ENCODE results near the gene UGDH. TPM values are rescaled to one million over a fixed set of nuclear protein-coding genes. Genes with fewer than 3 reads are reported as not detected.

UGDH gene
- total and polyA plus RNA-seq, 9 of the 15 experiments (the other 6 are each of a cell fraction or from before 2014, with no cell fraction given): 5.5 to 21.7 (median 16.2) TPM

DNA sequence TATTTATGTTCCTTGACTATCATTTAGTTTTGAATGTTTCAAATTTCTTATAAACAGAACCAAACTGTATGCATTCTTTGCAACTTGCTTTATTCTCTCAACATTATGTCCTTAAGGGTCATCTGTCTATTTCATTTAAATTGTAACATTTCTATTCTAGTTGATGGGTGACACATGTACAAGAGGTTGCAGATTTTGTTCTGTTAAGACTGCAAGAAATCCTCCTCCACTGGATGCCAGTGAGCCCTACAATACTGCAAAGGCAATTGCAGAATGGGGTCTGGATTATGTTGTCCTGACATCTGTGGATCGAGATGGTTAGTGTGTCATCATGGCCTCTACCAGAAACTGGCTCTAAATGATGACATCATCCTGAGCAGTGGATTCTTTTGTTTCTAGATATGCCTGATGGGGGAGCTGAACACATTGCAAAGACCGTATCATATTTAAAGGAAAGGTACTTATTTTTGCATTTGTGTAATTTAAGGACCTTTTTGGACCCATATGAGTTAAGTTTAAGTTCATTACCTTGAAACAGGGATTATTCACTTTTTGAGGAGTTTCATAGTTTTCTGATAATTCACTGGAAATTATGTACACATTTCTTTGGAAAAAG is 62.2 kb downstream of the UGDH start (continued):
- TF ChIP-seq ZNF316 (IDR thresholded peaks at IDR 0.05) (0 out of 2 replicates have a peak, but pooled peaks have one; percentile 7), SMARCE1 (IDR thresholded peaks at IDR 0.05) (no peak), NR4A1 (CRISPR knock-in tag; IDR thresholded peaks at IDR 0.05) (no peak), NR4A1 (tag; IDR thresholded peaks at IDR 0.05) (0 out of 2 replicates have a peak, but pooled peaks have one; percentile 42), ZNF174 (CRISPR knock-in tag; IDR thresholded peaks at IDR 0.05) (no peak), GATA2 (CRISPR knock-in tag; IDR thresholded peaks at IDR 0.05) (no peak), ZNF134 (CRISPR knock-in tag; conservative IDR thresholded peaks at IDR 0.05) (no peak), CC2D1A (IDR thresholded peaks at IDR 0.05) (no peak), ZNF354B (CRISPR knock-in tag; IDR thresholded peaks at IDR 0.05) (no peak), OTX1 (CRISPR knock-in tag; IDR thresholded peaks at IDR 0.05) (no peak), XRCC5 (IDR thresholded peaks at IDR 0.05; ENCODE audit: low read depth, low read length) (no peak), HNRNPH1 (optimal IDR thresholded peaks at IDR 0.05; ENCODE audit: low read depth, low read length) (no peak), PHTF2 (CRISPR knock-in tag; IDR thresholded peaks at IDR 0.05) (no peak), CBFA2T2 (conservative IDR thresholded peaks at IDR 0.05) (no peak), NFRKB (IDR thresholded peaks at IDR 0.05; ENCODE audit: low read depth) (0 out of 2 replicates have a peak, but pooled peaks have one; percentile 72), NCOA2 (IDR thresholded peaks at IDR 0.05; ENCODE audit: partially characterized antibody in 2 of 2) (no peak)
- TF ChIP-seq, protein P1, sequence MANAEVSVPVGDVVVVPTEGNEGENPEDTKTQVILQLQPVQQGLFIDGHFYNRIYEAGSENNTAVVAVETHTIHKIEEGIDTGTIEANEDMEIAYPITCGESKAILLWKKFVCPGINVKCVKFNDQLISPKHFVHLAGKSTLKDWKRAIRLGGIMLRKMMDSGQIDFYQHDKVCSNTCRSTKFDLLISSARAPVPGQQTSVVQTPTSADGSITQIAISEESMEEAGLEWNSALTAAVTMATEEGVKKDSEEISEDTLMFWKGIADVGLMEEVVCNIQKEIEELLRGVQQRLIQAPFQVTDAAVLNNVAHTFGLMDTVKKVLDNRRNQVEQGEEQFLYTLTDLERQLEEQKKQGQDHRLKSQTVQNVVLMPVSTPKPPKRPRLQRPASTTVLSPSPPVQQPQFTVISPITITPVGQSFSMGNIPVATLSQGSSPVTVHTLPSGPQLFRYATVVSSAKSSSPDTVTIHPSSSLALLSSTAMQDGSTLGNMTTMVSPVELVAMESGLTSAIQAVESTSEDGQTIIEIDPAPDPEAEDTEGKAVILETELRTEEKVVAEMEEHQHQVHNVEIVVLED (CRISPR knock-in tag; IDR thresholded peaks at IDR 0.05): peak; percentile 29; the same call in 1 of the 2 replicates
- TF ChIP-seq, protein P2, sequence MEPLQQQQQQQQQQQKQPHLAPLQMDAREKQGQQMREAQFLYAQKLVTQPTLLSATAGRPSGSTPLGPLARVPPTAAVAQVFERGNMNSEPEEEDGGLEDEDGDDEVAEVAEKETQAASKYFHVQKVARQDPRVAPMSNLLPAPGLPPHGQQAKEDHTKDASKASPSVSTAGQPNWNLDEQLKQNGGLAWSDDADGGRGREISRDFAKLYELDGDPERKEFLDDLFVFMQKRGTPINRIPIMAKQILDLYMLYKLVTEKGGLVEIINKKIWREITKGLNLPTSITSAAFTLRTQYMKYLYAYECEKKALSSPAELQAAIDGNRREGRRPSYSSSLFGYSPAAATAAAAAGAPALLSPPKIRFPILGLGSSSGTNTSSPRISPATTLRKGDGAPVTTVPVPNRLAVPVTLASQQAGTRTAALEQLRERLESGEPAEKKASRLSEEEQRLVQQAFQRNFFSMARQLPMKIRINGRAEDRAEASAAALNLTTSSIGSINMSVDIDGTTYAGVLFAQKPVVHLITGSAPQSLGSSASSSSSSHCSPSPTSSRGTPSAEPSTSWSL (CRISPR knock-in tag; IDR thresholded peaks at IDR 0.05; ENCODE audit: borderline replicate concordance): no peak
- TF ChIP-seq, protein P3, sequence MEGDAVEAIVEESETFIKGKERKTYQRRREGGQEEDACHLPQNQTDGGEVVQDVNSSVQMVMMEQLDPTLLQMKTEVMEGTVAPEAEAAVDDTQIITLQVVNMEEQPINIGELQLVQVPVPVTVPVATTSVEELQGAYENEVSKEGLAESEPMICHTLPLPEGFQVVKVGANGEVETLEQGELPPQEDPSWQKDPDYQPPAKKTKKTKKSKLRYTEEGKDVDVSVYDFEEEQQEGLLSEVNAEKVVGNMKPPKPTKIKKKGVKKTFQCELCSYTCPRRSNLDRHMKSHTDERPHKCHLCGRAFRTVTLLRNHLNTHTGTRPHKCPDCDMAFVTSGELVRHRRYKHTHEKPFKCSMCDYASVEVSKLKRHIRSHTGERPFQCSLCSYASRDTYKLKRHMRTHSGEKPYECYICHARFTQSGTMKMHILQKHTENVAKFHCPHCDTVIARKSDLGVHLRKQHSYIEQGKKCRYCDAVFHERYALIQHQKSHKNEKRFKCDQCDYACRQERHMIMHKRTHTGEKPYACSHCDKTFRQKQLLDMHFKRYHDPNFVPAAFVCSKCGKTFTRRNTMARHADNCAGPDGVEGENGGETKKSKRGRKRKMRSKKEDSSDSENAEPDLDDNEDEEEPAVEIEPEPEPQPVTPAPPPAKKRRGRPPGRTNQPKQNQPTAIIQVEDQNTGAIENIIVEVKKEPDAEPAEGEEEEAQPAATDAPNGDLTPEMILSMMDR (IDR thresholded peaks at IDR 0.05 in 2 of 3, conservative IDR thresholded peaks at IDR 0.05 in 1 of 3; ENCODE audit: insufficient read depth in 2 of 3, low read depth in 1 of 3, low read length in 3 of 3): peak in 2 of 3 experiments; percentile 46 to 55; a peak in 2 of 6 replicates
- TF ChIP-seq, protein P4, sequence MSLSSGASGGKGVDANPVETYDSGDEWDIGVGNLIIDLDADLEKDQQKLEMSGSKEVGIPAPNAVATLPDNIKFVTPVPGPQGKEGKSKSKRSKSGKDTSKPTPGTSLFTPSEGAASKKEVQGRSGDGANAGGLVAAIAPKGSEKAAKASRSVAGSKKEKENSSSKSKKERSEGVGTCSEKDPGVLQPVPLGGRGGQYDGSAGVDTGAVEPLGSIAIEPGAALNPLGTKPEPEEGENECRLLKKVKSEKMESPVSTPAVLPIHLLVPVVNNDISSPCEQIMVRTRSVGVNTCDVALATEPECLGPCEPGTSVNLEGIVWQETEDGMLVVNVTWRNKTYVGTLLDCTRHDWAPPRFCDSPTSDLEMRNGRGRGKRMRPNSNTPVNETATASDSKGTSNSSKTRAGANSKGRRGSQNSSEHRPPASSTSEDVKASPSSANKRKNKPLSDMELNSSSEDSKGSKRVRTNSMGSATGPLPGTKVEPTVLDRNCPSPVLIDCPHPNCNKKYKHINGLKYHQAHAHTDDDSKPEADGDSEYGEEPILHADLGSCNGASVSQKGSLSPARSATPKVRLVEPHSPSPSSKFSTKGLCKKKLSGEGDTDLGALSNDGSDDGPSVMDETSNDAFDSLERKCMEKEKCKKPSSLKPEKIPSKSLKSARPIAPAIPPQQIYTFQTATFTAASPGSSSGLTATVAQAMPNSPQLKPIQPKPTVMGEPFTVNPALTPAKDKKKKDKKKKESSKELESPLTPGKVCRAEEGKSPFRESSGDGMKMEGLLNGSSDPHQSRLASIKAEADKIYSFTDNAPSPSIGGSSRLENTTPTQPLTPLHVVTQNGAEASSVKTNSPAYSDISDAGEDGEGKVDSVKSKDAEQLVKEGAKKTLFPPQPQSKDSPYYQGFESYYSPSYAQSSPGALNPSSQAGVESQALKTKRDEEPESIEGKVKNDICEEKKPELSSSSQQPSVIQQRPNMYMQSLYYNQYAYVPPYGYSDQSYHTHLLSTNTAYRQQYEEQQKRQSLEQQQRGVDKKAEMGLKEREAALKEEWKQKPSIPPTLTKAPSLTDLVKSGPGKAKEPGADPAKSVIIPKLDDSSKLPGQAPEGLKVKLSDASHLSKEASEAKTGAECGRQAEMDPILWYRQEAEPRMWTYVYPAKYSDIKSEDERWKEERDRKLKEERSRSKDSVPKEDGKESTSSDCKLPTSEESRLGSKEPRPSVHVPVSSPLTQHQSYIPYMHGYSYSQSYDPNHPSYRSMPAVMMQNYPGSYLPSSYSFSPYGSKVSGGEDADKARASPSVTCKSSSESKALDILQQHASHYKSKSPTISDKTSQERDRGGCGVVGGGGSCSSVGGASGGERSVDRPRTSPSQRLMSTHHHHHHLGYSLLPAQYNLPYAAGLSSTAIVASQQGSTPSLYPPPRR (CRISPR knock-in tag; IDR thresholded peaks at IDR 0.05; ENCODE audit: borderline replicate concordance): no peak
